Large intestine (tissue), 3 donors: ENCODE data around the gene CRB2. TPM values are rescaled to one million over a fixed set of nuclear protein-coding genes. Genes with fewer than 3 reads are reported as not detected.
"Not testable (repeated sequence)": the region's sequence is repeated elsewhere in the genome, so short reads cannot be mapped to it uniquely, and the experiment has no call there.

ENCODE experiments used
- DNase-seq, 2 donors: peaks; one replicate each; pipeline versions ENCODE4 v3.0.0 to v3.0.0-alpha.2; 2013
- H3K27ac ChIP-seq: one replicate; pipeline ENCODE4 v1.5.1; 2013; ENCODE audit warnings: low read length
- H3K27me3 ChIP-seq: 2 replicates; pipeline ENCODE4 v1.6.1; 2013; ENCODE audit warnings: low read length; ENCODE audit not compliant: control insufficient read depth, insufficient read depth
- H3K36me3 ChIP-seq: 2 replicates; pipeline ENCODE4 v1.6.1; 2013; ENCODE audit warnings: low read length; ENCODE audit not compliant: control insufficient read depth, insufficient read depth
- H3K4me1 ChIP-seq: one replicate; pipeline ENCODE4 v1.6.1; 2013; ENCODE audit warnings: low read length; ENCODE audit not compliant: control insufficient read depth, insufficient read depth
- H3K4me3 ChIP-seq: one replicate; pipeline ENCODE4 v1.5.1; 2013; ENCODE audit warnings: low read length
- H3K9me3 ChIP-seq: one replicate; pipeline ENCODE4 v1.6.1; 2013; ENCODE audit warnings: mild to moderate bottlenecking, low read depth, low read length, moderate library complexity; ENCODE audit not compliant: control insufficient read depth
- WGBS: methylation state at CpG from one replicate; pipeline ENCODE4 v1.1.5; 2013; ENCODE audit warnings: low lambda C conversion rate; ENCODE audit not compliant: insufficient coverage; 5-methylcytosine and 5-hydroxymethylcytosine counted together
- polyA plus RNA-seq: library from polyadenylated mRNA; unstranded; fragments of 120-200 nt; gene quantifications from one replicate; pipeline ENCODE4 v1.2.1, GENCODE V29; 2013

CRB2 gene
- polyA plus RNA-seq, 1 donor = 2.3 TPM

- Histone ChIP-seq H3K27me3 (no peaks in the 10 kb centered on the region), H3K4me1 (no peaks in the 10 kb centered on the region), H3K36me3 (peaks cover 7% of the 10 kb centered on the region), H3K9me3 (no peaks in the 10 kb centered on the region), H3K4me3 (no peak overlapping the region), H3K27ac (no peak overlapping the region)
- no CpG with 5 or more reads among the region's 16 CpGs for WGBS
- no peak for DNase-seq
Observed at GRCh38 chr9:123394291-123395235, 38.6 kb downstream of the CRB2 start.

- Histone ChIP-seq H3K27me3 (no peaks in the 10 kb centered on the region), H3K27ac (no peak overlapping the region), H3K36me3 (peaks cover 7% of the 10 kb centered on the region), H3K4me1 (no peaks in the 10 kb centered on the region), H3K4me3 (no peak overlapping the region), H3K9me3 (no peaks in the 10 kb centered on the region)
- no peak for DNase-seq
- WGBS = no CpG with 5 or more reads among the region's 5 CpGs
Observed at GRCh38 chr9:123395276-123395688, 39.3 kb downstream of the CRB2 start.

- no peaks in the 10 kb centered on the region for H3K27me3 ChIP-seq
- H3K27ac ChIP-seq = no peak overlapping the region
- WGBS = no CpG with 5 or more reads among the region's 24 CpGs
- peaks cover 7% of the 10 kb centered on the region for H3K36me3 ChIP-seq
- H3K4me1 ChIP-seq = no peaks in the 10 kb centered on the region
- no peak overlapping the region for H3K4me3 ChIP-seq
- no peak for DNase-seq
- no peaks in the 10 kb centered on the region for H3K9me3 ChIP-seq
Observed at GRCh38 chr9:123395689-123396511, 39.9 kb downstream of the CRB2 start.

- WGBS = no CpG with 5 or more reads among the region's 4 CpGs
- no peaks in the 10 kb centered on the region for H3K9me3 ChIP-seq
- H3K27me3 ChIP-seq = no peaks in the 10 kb centered on the region
- H3K36me3 ChIP-seq = peaks cover 17% of the 10 kb centered on the region
- no peak overlapping the region for H3K27ac ChIP-seq
- H3K4me3 ChIP-seq = no peak overlapping the region
- DNase-seq = no peak
- no peaks in the 10 kb centered on the region for H3K4me1 ChIP-seq
Observed at GRCh38 chr9:123397975-123398374, 42.0 kb downstream of the CRB2 start.

- H3K27me3 ChIP-seq, H3K9me3 ChIP-seq, H3K4me1 ChIP-seq, DNase-seq, H3K4me3 ChIP-seq, H3K27ac ChIP-seq: not testable (repeated sequence)
- no CpG with 5 or more reads among the region's 14 CpGs for WGBS
- peaks cover 22% of the 10 kb centered on the region for H3K36me3 ChIP-seq
Observed at GRCh38 chr9:123398938-123399337, 42.9 kb downstream of the CRB2 start.

- no peaks in the 10 kb centered on the region for H3K4me1 ChIP-seq
- no peaks in the 10 kb centered on the region for H3K9me3 ChIP-seq
- no peak overlapping the region for H3K4me3 ChIP-seq
- 93% methylated on average over 3 of the region's 11 CpGs for WGBS
- no peaks in the 10 kb centered on the region for H3K27me3 ChIP-seq
- H3K36me3 ChIP-seq = peaks cover 20% of the 10 kb centered on the region
- no peak for DNase-seq
- no peak overlapping the region for H3K27ac ChIP-seq
Observed at GRCh38 chr9:123399803-123400378, 43.9 kb downstream of the CRB2 start.

- WGBS = 100% methylated on average over 1 of the region's 13 CpGs
- no peaks in the 10 kb centered on the region for H3K27me3 ChIP-seq
Observed at GRCh38 chr9:123400926-123401503, 45.0 kb downstream of the CRB2 start.

GRCh38 chr9:123401879-123402513, 46.0 kb downstream of the CRB2 start:
- Histone ChIP-seq H3K27ac (no peak overlapping the region), H3K4me3 (no peak overlapping the region), H3K36me3 (peaks cover 16% of the 10 kb centered on the region), H3K9me3 (no peaks in the 10 kb centered on the region), H3K4me1 (no peaks in the 10 kb centered on the region), H3K27me3 (no peaks in the 10 kb centered on the region)
- WGBS = no CpG with 5 or more reads among the region's 9 CpGs
- peak in 1 of 2 donors; percentile 25 for DNase-seq

More at GRCh38 chr9:123400926-123401503, 45.0 kb downstream of the CRB2 start:
- no peak overlapping the region for H3K27ac ChIP-seq
- peaks cover 20% of the 10 kb centered on the region for H3K36me3 ChIP-seq
- H3K9me3 ChIP-seq = no peaks in the 10 kb centered on the region
- no peak overlapping the region for H3K4me3 ChIP-seq
- no peak for DNase-seq
- no peaks in the 10 kb centered on the region for H3K4me1 ChIP-seq

GRCh38 chr9:123402981-123403509, 47.0 kb downstream of the CRB2 start:
- no CpG with 5 or more reads among the region's 17 CpGs for WGBS
- Histone ChIP-seq H3K36me3 (peaks cover 16% of the 10 kb centered on the region), H3K4me3 (no peak overlapping the region), H3K9me3 (no peaks in the 10 kb centered on the region), H3K27ac (no peak overlapping the region), H3K27me3 (no peaks in the 10 kb centered on the region), H3K4me1 (no peaks in the 10 kb centered on the region)
- no peak for DNase-seq
